ENCODE results near the gene GCSH. TPM values are rescaled to one million over a fixed set of nuclear protein-coding genes. Genes with fewer than 3 reads are reported as not detected.

Gene GCSH
- 9.9 and 11.0 TPM in 2 replicates for total RNA-seq

DNA sequence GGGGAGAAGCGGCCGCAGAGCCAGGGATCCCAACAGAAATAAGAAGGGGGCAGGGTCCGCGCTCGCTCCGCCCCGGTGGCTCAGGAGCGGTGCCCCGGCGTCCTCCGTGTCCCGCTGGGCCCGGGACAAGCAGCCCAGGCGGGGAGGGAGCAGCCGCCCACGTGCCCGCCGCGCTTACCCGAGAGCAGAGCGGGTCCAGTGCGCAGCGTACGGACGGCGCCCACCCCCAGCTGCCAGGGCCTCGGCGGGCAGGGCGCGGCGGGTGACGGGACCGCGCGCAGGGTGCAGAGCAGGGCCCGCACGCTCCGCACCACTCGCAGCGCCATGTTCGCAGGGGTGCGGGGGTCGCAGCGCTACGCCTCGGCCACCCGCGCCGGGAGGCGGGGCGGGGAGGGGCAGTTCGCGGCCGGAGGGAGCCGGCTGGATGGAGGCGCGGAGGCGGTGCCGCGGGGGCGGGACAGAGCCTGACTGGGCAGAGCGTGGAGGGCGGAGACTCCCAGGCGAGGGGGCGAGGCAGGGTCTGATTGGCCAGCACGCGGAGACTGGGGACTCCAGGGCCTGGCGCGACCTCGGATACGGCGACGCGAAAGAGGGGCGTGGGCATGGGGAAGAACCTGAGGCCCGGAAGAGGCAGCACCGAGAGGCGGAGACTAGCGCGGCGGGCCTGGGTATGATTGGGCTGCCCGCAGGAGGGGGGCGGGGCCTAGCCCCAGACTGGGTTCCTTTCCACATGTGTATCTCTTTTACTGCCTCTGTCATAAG, at the start of gene GCSH:
TSS of gene GCSH (minus strand) at position 443 of the 762 bp plus-strand sequence. CDS start at position 326, 117 bp downstream.

DNA sequence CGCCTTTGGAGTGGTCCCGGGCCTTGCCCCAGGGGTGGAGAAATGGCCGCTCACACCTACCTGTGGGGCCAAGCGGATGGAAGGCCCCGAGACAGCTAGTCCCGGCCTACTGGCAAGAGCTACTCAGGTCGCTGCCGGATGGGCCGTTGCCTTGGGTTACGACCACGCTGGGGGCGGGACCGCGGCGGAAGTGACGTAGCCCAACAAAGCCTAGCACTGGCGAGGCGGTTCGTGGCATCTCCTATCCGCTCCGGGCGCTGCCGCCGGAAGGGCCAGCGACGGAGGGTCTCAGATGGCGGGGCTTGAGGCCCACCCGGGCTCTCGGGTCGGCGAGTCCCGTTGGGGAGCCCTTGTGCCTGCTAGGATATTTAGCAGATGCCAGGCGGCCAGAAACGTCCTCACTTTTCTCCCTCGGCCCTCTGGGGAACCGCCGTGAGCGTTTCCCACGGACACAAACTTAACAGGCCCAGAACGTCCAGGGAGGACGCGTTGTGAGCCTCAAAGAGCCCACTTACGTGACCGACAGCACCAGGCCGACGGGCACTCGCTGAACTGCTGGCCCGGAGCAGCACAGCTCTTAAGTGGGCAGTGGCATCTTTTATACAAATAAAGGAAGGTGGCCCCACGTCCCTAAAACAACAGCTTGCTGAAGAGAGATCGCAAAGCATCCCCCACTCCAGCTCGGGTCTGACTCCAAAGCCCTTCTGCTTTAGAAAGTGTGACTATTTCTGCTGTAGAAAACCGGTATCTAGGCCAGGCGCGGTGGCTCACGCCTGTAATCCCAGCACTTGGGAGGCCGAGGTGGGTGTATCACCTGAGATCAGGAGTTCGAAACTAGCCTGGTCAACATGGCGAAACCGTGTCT, 18.9 kb downstream of the GCSH start, which contains the start of gene C16orf46:
TSS of gene C16orf46 (minus strand) at position 163 of the 865 bp plus-strand sequence. CDS start 13,283 bp downstream, outside the sequence.

DNA sequence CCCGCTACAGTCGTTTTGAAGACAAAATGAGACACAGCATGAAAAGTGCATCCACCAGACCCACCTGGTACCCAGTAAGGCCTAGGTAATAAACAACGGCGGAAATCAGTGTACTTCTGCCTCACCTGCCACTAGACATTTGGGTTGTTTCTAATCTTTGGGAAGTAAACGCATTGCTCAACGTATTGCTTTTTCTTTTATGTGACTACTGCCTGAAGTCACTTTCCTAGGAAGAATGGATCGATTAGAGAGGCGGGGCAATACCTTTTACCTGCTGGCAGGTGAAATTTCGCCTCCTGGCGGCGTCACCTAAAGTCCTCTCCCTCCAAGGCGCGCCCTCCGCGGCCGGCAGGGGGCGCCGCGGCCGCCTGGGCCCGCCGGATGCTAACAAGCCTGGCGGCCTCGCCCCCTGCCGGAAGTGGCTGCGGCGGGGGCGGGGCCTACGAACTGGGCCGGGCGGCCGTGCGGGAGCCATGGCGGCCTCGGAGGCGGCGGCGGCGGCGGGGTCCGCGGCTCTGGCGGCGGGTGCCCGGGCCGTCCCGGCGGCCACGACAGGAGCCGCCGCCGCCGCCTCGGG, 60.7 kb downstream of the GCSH start, which contains the start of gene ATMIN:
TSS of gene ATMIN (plus strand) at position 445 of the 577 bp plus-strand sequence. CDS start at position 474, 29 bp downstream.

Other genes starting within 250 kb of the GCSH start
- gene CMC2, start 89.5 kb downstream of the GCSH start, total RNA-seq = 46.0 and 58.4 TPM in 2 replicates
- gene CENPN, start 89.2 kb downstream of the GCSH start, total RNA-seq = 38.5 and 45.2 TPM in 2 replicates
- 37.1 and 38.3 TPM in 2 replicates for gene ATMIN, start 60.6 kb downstream of the GCSH start, total RNA-seq
- 0.06 and 0.53 TPM in 2 replicates for gene C16orf46, start 19.2 kb downstream of the GCSH start, total RNA-seq
- not detected in 2 replicates for gene BCO1, start 142.3 kb upstream of the GCSH start, total RNA-seq
- gene GAN, start 218.6 kb upstream of the GCSH start, total RNA-seq = 5.3 and 5.9 TPM in 2 replicates